VCaP (cell line): ENCODE measurements around the gene NECTIN4.

ENCODE experiments used
- H3K27ac ChIP-seq: fragments of 450-650 bp; 2 replicates; pipeline ENCODE4 v1.5.1; 2017
- CTCF ChIP-seq: fragments of 450-650 bp; conservative IDR thresholded peaks from 2 replicates; pipeline ENCODE4 v1.5.1; 2017; ENCODE audit warnings: mild to moderate bottlenecking, moderate library complexity

The NECTIN4 gene

DNA sequence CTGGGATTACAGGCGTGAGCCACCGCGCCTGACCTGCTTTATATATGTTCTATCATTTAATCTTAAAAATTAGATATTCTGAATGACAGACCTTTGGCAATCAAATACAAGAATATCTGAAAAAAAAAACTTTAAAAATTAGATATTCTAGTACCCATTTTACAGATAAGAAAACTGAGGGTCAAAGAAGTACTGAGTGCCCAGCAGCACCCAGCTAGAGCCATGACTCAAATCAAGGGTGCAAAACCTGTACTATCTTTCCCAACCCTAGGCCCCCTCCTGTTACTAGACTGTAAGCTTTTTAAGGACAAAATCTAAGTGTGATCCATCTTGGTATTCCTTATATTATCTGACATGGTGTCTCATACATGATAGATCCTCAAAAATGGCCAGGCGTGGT, 27.9 kb downstream of the NECTIN4 start:
- H3K27ac ChIP-seq = no peak overlapping the region
- TF ChIP-seq CTCF = no peak

DNA sequence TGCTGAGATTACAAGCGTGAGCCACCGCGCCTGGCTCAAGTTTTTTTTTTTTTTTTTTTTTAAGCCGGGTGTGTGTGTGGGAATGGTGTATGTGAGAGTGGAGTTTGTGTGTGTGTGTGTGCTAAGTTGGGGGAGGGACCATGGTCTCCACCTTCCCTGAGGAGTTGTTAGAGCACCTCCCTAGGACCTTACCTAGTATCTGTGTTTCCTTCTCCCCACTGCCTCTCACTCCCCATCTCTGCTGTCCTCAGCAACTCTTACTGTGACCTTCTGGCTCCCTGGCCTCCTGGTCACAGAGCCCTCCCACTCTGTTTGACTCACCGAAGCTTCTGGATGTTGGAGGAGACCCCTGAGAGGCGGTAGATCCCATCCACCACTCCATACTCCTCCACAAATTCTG, 30.1 kb downstream of the NECTIN4 start:
- no peak for TF ChIP-seq CTCF
- no peak overlapping the region for H3K27ac ChIP-seq

DNA sequence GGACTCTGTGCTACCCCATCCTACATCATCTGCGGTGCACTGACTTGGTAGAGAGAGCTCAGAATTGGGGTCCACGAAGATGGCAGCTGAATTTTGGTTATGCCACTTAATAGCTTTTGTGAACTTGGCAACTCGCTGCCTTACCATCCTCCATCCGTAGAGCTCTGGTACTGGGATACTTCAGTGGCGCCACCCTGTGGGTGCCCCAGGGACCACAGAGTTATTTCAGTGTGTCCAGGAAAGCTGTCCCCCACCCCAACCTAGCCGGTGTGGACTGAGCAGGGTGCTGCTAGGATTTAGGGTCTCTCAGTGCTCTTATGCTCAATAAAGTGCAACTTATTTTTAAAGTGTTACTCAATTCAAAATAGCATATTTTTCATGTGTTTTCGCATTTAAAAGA, 34.6 kb downstream of the NECTIN4 start:
- no peak overlapping the region for H3K27ac ChIP-seq
- no peak for TF ChIP-seq CTCF

DNA sequence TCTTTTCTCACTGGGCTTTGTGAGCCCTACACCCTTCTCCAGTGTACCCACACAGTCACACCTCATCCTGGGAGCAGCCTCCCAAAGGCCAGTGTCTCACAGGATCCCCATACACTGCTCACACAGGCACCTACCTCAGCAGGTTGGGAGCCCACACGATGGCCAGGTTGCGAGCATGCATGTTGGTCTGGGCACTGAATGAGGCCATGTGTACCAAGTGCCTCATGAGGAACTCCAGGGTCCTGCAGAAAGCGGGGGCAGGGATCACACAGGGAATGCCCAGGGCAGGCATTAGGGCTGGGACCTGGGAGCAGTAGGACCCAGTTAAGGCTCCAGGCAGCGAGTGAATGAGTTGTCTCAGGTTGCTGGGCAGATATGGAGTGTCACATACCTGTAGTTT, 35.1 kb downstream of the NECTIN4 start:
- no peak overlapping the region for H3K27ac ChIP-seq
- no peak for TF ChIP-seq CTCF

DNA sequence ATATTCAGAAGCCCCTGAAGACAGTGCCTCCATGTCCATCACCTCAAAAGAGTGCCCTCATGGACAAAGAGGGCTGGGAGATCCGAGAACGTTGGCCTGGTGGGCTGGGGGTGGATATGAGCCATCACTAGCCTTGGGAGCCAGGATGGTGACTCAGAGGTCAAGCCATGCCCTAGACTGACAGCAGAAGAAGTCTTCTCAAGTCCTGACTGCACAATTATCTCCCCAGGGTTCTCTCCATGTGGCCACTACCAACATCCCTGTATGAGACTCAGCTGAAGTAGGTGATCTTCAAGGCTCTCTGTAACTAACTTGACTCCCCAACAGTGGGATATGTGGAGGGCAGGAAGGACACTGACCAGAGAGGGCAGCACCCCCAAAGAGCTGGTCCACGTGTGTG, 36.5 kb downstream of the NECTIN4 start:
- no peak for TF ChIP-seq CTCF
- no peak overlapping the region for H3K27ac ChIP-seq

GRCh38 chr1:161051219-161051618, 38.1 kb downstream of the NECTIN4 start:
- TF ChIP-seq CTCF = no peak
- H3K27ac ChIP-seq = no peak overlapping the region

GRCh38 chr1:161048949-161049722, 40.2 kb downstream of the NECTIN4 start:
- H3K27ac ChIP-seq = no peak overlapping the region
- TF ChIP-seq CTCF = no peak
